Gastrocnemius medialis (tissue), 4 donors: ENCODE results near the gene SCN2A. TPM values are rescaled to one million over a fixed set of nuclear protein-coding genes. Genes with fewer than 3 reads are reported as not detected.

Source experiments
- ATAC-seq, 2 donors: fragments of 150-250 bp; one replicate each; pipeline ENCODE4 v1.9.1; 2016
- DNase-seq, 2 donors: peaks; one replicate each; pipeline ENCODE4 v3.0.0-alpha.2; 2019
- H3K27ac ChIP-seq, 4 donors: fragments of 200-600 bp; sonication (generic); 1 replicate in 1 of 4; 2 replicates in 3 of 4; pipeline ENCODE4 v1.5.1; 2016 to 2018; ENCODE audit warnings: mild to moderate bottlenecking in 2 of 4, moderate library complexity in 1 of 4
- H3K27me3 ChIP-seq, 3 donors: fragments of 200-600 bp; sonication (generic) in 2 of 3; 1 replicate in 1 of 3; 2 replicates in 2 of 3; pipeline versions ENCODE4 v1.5.1 to v1.6.0; 2016 to 2019; ENCODE audit warnings: mild to moderate bottlenecking in 1 of 3, moderate library complexity in 1 of 3
- H3K36me3 ChIP-seq, 2 donors: fragments of 200-600 bp; sonication (generic) in 1 of 2; one replicate each; pipeline ENCODE4 v1.5.1; 2017 to 2018
- H3K4me1 ChIP-seq, 2 donors: fragments of 200-600 bp; sonication (generic) in 1 of 2; one replicate each; pipeline ENCODE4 v1.5.1; 2016 to 2017; ENCODE audit warnings: mild to moderate bottlenecking in 2 of 2
- H3K4me3 ChIP-seq, 4 donors: fragments of 200-600 bp; sonication (generic) in 3 of 4; 1 replicate in 1 of 4; 2 replicates in 3 of 4; pipeline ENCODE4 v1.5.1; 2016 to 2019; ENCODE audit warnings: mild to moderate bottlenecking in 2 of 4
- H3K9me3 ChIP-seq, 3 donors: fragments of 200-600 bp; sonication (generic) in 2 of 3; 1 replicate in 1 of 3; 2 replicates in 2 of 3; pipeline ENCODE4 v1.5.1; 2016 to 2019
- POLR2A ChIP-seq, 2 donors: fragments of 450-650 bp; IDR thresholded peaks; one replicate each; pipeline ENCODE4 v1.6.1; 2017; ENCODE audit warnings: antibody characterized with exemption in 2 of 2, mild to moderate bottlenecking in 2 of 2, moderate library complexity in 2 of 2
- in situ Hi-C, 4 donors: fragments of 200-750 bp; cut with MboI; loops; one replicate each; pipeline versions ENCODE4 v1.15.0 to v1.8.0; 2017; ENCODE audit warnings: low sequenced_read_pairs in 4 of 4
- intact Hi-C: fragments of 100-400 bp; cut with DNase I; formaldehyde crosslinking; loops from one replicate; pipeline ENCODE4 v1.15.1; 2023; ENCODE audit warnings: low total_unique reads
- total RNA-seq, 4 donors: library from RNA; depleted of rRNA; stranded (reverse); fragments of >200 nt; gene quantifications; one replicate each; pipeline versions ENCODE4 v1.1.0 to v1.2.3, GENCODE V29; 2016
- TF ChIP-seq, protein P1 (sequence below), 5 experiments: fragments of 450-650 bp in 3 of 5; fragments of 200-600 bp in 2 of 5; sonication (generic) in 2 of 5; IDR thresholded peaks in 4 of 5; conservative IDR thresholded peaks in 1 of 5; 1 replicate in 4 of 5; 2 replicates in 1 of 5; pipeline ENCODE4 v1.5.1; 2016 to 2019; ENCODE audit warnings: antibody characterized with exemption in 5 of 5, mild to moderate bottlenecking in 3 of 5, moderate library complexity in 3 of 5

SCN2A gene
- total RNA-seq, 4 donors from 2014 or later, result not detected

DNA sequence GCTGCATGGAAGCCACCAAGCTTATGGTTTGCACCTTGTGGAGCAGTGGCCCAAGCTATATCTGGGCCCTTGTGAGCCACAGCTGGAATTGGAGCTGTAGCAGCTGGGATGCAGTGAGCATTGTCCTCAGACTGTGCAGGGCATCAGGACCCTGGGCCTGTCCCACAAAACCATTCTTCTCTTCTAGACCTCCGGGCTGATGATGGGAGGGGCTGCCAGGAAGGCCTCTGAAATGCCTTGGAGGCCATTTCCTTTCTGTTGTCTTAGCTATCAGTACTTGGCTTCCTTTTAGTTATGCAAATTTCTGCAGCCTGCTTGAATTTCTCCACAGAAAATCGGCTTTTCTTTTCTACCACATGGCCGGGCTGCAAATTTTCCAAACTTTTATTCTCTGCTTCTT, 183.9 kb downstream of the SCN2A start:
- TF ChIP-seq, protein P1, sequence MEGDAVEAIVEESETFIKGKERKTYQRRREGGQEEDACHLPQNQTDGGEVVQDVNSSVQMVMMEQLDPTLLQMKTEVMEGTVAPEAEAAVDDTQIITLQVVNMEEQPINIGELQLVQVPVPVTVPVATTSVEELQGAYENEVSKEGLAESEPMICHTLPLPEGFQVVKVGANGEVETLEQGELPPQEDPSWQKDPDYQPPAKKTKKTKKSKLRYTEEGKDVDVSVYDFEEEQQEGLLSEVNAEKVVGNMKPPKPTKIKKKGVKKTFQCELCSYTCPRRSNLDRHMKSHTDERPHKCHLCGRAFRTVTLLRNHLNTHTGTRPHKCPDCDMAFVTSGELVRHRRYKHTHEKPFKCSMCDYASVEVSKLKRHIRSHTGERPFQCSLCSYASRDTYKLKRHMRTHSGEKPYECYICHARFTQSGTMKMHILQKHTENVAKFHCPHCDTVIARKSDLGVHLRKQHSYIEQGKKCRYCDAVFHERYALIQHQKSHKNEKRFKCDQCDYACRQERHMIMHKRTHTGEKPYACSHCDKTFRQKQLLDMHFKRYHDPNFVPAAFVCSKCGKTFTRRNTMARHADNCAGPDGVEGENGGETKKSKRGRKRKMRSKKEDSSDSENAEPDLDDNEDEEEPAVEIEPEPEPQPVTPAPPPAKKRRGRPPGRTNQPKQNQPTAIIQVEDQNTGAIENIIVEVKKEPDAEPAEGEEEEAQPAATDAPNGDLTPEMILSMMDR (IDR thresholded peaks at IDR 0.05 in 4 of 5, conservative IDR thresholded peaks at IDR 0.05 in 1 of 5), result no peak
- no peak for TF ChIP-seq POLR2A (IDR thresholded peaks at IDR 0.05)
- Histone ChIP-seq H3K4me1 (no peaks in the 10 kb centered on the region), H3K9me3 (no peaks in the 10 kb centered on the region), H3K36me3 (no peaks in the 10 kb centered on the region), H3K27me3 (no peaks in the 10 kb centered on the region), H3K27ac (no peak overlapping the region), H3K4me3 (no peak overlapping the region)
- ATAC-seq (no peak), DNase-seq (no peak)
- intact Hi-C loops (no loop called here), in situ Hi-C loops (loop anchor here in 2 of 4 donors (25.0 kb wide), 2 partner anchors 264 to 439 kb away; no protein-coding TSS in a partner anchor)

DNA sequence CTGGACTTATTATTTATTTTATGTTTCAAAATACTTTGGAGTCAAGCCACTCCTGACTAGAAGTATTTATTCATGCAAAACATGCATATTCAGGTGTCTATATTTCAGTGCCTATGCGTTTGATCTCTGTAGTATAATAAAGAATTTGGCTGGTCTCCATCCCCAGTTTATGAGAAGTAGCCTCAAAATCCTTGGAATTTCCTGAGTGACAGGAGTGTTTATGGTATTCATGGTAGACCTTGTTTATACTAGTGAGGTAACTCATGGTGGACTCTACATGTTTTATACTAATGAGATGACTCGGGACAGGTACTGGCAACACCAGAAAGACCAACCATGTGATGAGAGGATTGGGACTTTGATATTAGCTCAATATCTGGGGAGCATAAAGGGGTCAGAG, 186.3 kb downstream of the SCN2A start:
- intact Hi-C loops, result no loop called here
- Histone ChIP-seq H3K27ac (no peak overlapping the region), H3K9me3 (no peaks in the 10 kb centered on the region), H3K36me3 (no peaks in the 10 kb centered on the region), H3K4me1 (no peaks in the 10 kb centered on the region), H3K4me3 (no peak overlapping the region), H3K27me3 (no peaks in the 10 kb centered on the region)
- no peak for DNase-seq
- in situ Hi-C loops, result no loop called here
- no peak for ATAC-seq
- TF ChIP-seq, protein P1 (IDR thresholded peaks at IDR 0.05 in 4 of 5, conservative IDR thresholded peaks at IDR 0.05 in 1 of 5), result no peak

DNA sequence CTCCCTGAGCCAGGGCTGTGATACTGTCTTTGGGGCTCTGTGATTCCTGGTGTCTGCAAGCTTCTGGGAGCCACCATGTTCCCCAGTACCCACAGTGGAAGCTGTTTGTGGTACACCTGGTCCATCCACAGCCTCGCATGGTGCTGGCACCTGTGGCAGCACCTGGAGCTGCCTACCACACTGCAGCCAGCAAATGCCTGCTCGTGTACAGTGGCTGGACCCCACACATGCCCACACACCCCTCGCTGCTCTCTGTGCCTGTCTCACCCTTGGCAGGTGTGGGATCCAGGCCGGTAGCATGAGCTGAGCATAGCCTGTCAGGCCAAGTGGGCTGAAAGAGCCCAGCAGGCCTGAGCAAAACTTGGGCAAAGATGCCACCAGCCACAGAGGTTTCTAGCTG, 188.5 kb downstream of the SCN2A start:
- Histone ChIP-seq H3K27me3 (no peaks in the 10 kb centered on the region), H3K4me1 (no peaks in the 10 kb centered on the region), H3K27ac (no peak overlapping the region), H3K4me3 (no peak overlapping the region), H3K36me3 (no peaks in the 10 kb centered on the region), H3K9me3 (no peaks in the 10 kb centered on the region)
- DNase-seq, result no peak
- no peak for TF ChIP-seq POLR2A (IDR thresholded peaks at IDR 0.05)
- TF ChIP-seq, protein P1 (IDR thresholded peaks at IDR 0.05 in 4 of 5, conservative IDR thresholded peaks at IDR 0.05 in 1 of 5), result no peak
- intact Hi-C loops (no loop called here), in situ Hi-C loops (no loop called here)
- ATAC-seq, result no peak

DNA sequence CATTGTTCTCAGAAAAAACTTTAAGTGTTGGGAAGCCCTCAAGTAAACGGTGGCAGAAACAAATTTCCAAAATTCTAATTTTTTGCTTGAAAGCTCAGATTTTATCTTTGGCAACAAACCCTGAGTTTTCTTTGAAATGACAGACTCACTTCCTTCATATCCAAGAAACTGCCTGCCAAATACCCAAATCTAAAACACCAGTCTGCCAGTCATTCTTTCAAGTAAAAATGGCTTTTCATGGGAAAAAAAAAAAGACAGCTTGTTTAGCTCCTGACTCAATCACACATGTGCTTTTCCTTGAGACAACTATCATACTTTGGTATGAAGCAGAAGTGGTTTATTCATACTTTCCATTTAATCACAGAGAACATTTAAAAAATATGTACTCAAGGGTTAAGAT, 189.7 kb downstream of the SCN2A start:
- Histone ChIP-seq H3K36me3 (no peaks in the 10 kb centered on the region), H3K27ac (no peak overlapping the region), H3K4me3 (no peak overlapping the region), H3K27me3 (no peaks in the 10 kb centered on the region), H3K4me1 (no peaks in the 10 kb centered on the region), H3K9me3 (no peaks in the 10 kb centered on the region)
- intact Hi-C loops, result no loop called here
- in situ Hi-C loops, result no loop called here
- TF ChIP-seq POLR2A (IDR thresholded peaks at IDR 0.05), result no peak
- TF ChIP-seq, protein P1 (IDR thresholded peaks at IDR 0.05 in 4 of 5, conservative IDR thresholded peaks at IDR 0.05 in 1 of 5), result no peak
- ATAC-seq (no peak), DNase-seq (no peak)

DNA sequence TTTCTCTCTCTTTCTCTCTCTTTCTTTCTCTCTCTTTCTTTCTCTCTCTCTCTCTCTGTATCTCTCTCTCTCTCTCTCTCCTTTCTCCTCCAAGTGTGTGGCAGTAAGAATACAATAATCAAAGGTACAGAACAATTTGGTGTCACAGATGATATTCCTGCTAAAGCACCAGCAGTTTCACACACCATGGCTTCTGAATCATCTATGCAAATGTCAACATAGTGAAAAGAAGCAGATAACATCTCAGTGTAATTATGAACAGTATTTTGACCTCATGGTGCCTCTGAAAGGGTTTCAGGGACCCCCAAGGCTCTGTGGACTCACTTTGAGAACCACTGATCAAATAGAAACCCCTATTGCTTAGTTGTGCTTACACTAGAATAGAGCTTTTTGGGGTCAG, 191.8 kb downstream of the SCN2A start:
- intact Hi-C loops, result no loop called here
- no peak for ATAC-seq
- TF ChIP-seq, protein P1 (IDR thresholded peaks at IDR 0.05 in 4 of 5, conservative IDR thresholded peaks at IDR 0.05 in 1 of 5), result no peak
- no peak for TF ChIP-seq POLR2A (IDR thresholded peaks at IDR 0.05)

More for the DNA sequence above, 191.8 kb downstream of the SCN2A start:
- Histone ChIP-seq H3K4me1 (no peaks in the 10 kb centered on the region), H3K9me3 (no peaks in the 10 kb centered on the region), H3K36me3 (no peaks in the 10 kb centered on the region), H3K4me3 (no peak overlapping the region), H3K27me3 (no peaks in the 10 kb centered on the region), H3K27ac (no peak overlapping the region)
- in situ Hi-C loops, result no loop called here
- no peak for DNase-seq
